ENCODE measurements around the gene SERINC3. TPM values are rescaled to one million over a fixed set of nuclear protein-coding genes. Genes with fewer than 3 reads are reported as not detected.
A peak's percentile ranks its signal among the peaks of the same experiment; 100 is the strongest.

The SERINC3 gene
- total and polyA plus RNA-seq, 2 of the 13 experiments (the other 11 are each of a cell fraction or from before 2014, with no cell fraction given) = 82.0 to 226 TPM

DNA sequence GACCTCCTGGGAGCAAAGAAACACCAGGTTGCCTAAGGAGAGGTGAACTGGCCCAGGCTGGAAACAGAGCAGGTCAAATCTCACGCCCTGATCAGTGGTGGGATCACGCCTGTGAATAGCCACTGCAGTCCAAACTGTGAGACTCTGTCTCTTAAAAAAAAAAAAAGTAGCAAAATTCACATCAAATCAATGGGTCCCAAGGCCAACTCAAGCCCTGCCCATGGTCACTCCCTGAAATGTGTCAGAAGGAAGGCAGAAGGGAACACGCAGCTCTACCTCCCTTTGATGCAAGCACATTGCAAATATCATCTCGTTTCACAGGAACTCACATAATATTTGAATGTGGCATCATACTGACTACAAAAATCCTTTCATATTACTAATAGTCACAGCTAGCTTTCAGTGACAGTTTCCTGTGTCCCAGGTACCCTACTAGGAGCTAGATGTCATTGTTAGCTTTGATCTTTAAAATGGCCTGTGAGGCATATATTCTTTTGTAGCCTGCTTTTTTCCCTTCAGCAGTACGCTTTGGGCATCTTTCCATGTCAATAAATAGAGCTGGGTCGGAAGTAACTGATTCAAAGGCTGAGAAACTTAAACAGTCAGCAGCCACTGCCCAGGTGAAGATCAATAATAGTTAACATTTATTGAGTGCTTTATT is 60.6 kb downstream of the SERINC3 start (continued):
- TF ChIP-seq, protein P1, sequence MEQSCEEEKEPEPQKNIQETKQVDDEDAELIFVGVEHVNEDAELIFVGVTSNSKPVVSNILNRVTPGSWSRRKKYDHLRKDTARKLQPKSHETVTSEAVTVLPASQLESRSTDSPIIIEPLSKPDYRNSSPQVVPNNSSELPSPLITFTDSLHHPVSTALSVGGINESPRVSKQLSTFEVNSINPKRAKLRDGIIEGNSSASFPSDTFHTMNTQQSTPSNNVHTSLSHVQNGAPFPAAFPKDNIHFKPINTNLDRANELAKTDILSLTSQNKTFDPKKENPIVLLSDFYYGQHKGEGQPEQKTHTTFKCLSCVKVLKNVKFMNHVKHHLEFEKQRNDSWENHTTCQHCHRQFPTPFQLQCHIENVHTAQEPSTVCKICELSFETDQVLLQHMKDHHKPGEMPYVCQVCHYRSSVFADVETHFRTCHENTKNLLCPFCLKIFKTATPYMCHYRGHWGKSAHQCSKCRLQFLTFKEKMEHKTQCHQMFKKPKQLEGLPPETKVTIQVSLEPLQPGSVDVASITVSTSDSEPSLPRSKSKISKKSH (CRISPR knock-in tag; IDR thresholded peaks at IDR 0.05; ENCODE audit: borderline replicate concordance) = no peak
- TF ChIP-seq, protein P2, sequence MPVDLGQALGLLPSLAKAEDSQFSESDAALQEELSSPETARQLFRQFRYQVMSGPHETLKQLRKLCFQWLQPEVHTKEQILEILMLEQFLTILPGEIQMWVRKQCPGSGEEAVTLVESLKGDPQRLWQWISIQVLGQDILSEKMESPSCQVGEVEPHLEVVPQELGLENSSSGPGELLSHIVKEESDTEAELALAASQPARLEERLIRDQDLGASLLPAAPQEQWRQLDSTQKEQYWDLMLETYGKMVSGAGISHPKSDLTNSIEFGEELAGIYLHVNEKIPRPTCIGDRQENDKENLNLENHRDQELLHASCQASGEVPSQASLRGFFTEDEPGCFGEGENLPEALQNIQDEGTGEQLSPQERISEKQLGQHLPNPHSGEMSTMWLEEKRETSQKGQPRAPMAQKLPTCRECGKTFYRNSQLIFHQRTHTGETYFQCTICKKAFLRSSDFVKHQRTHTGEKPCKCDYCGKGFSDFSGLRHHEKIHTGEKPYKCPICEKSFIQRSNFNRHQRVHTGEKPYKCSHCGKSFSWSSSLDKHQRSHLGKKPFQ (CRISPR knock-in tag; IDR thresholded peaks at IDR 0.05; ENCODE audit: insufficient replicate concordance) = no peak
- TF ChIP-seq, protein P3, sequence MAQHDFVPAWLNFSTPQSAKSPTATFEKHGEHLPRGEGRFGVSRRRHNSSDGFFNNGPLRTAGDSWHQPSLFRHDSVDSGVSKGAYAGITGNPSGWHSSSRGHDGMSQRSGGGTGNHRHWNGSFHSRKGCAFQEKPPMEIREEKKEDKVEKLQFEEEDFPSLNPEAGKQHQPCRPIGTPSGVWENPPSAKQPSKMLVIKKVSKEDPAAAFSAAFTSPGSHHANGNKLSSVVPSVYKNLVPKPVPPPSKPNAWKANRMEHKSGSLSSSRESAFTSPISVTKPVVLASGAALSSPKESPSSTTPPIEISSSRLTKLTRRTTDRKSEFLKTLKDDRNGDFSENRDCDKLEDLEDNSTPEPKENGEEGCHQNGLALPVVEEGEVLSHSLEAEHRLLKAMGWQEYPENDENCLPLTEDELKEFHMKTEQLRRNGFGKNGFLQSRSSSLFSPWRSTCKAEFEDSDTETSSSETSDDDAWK (CRISPR knock-in tag; IDR thresholded peaks at IDR 0.05) = no peak
- TF ChIP-seq ZNF180 (CRISPR knock-in tag; IDR thresholded peaks at IDR 0.05; ENCODE audit: borderline replicate concordance, low read depth) = no peak
- TF ChIP-seq ZFP36 (IDR thresholded peaks at IDR 0.05; ENCODE audit: borderline replicate concordance, low read depth, low read length, partially characterized antibody) = no peak
- no peak for TF ChIP-seq ZNF724P (CRISPR knock-in tag; IDR thresholded peaks at IDR 0.05; ENCODE audit: borderline replicate concordance)
- no peak for TF ChIP-seq ZNF652 (CRISPR knock-in tag; IDR thresholded peaks at IDR 0.05; ENCODE audit: borderline replicate concordance, low read depth)
- peak; percentile 28; the same call in 1 of the 2 replicates for TF ChIP-seq RARA (CRISPR knock-in tag; IDR thresholded peaks at IDR 0.05)
- no peak for TF ChIP-seq ZNF234 (CRISPR knock-in tag; conservative IDR thresholded peaks at IDR 0.05)
- TF ChIP-seq ZNF878 (CRISPR knock-in tag; IDR thresholded peaks at IDR 0.05) = no peak
- TF ChIP-seq NFATC3 (CRISPR knock-in tag; IDR thresholded peaks at IDR 0.05) = no peak
- TF ChIP-seq ZNF75D (CRISPR knock-in tag; IDR thresholded peaks at IDR 0.05; ENCODE audit: borderline replicate concordance) = no peak
- TF ChIP-seq HES4 (CRISPR knock-in tag; IDR thresholded peaks at IDR 0.05; ENCODE audit: borderline replicate concordance) = no peak
- TF ChIP-seq, protein P4, sequence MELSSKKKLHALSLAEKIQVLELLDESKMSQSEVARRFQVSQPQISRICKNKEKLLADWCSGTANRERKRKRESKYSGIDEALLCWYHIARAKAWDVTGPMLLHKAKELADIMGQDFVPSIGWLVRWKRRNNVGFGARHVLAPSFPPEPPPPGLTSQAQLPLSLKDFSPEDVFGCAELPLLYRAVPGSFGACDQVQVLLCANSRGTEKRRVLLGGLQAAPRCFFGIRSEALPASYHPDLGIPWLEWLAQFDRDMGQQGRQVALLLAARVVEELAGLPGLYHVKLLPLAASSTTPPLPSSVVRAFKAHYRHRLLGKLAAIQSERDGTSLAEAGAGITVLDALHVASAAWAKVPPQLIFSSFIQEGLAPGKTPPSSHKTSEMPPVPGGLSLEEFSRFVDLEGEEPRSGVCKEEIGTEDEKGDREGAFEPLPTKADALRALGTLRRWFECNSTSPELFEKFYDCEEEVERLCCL (CRISPR knock-in tag; IDR thresholded peaks at IDR 0.05; ENCODE audit: borderline replicate concordance) = no peak
- no peak for TF ChIP-seq ZNF788 (CRISPR knock-in tag; IDR thresholded peaks at IDR 0.05; ENCODE audit: borderline replicate concordance)
- TF ChIP-seq ZNF235 (CRISPR knock-in tag; IDR thresholded peaks at IDR 0.05; ENCODE audit: borderline replicate concordance) = no peak
- TF ChIP-seq PAF1 (CRISPR knock-in tag; IDR thresholded peaks at IDR 0.05) = no peak
- TF ChIP-seq ZBTB1 (CRISPR knock-in tag; IDR thresholded peaks at IDR 0.05; ENCODE audit: borderline replicate concordance) = no peak
- no peak for TF ChIP-seq HMG20B (CRISPR knock-in tag; conservative IDR thresholded peaks at IDR 0.05)
- TF ChIP-seq SAP130 (CRISPR knock-in tag; IDR thresholded peaks at IDR 0.05; ENCODE audit: low read depth) = peak; percentile 47; the same call in 1 of the 2 replicates
- TF ChIP-seq, protein P5, sequence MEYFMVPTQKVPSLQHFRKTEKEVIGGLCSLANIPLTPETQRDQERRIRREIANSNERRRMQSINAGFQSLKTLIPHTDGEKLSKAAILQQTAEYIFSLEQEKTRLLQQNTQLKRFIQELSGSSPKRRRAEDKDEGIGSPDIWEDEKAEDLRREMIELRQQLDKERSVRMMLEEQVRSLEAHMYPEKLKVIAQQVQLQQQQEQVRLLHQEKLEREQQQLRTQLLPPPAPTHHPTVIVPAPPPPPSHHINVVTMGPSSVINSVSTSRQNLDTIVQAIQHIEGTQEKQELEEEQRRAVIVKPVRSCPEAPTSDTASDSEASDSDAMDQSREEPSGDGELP (IDR thresholded peaks at IDR 0.05; ENCODE audit: borderline replicate concordance, low read depth) = no peak
